ENCODE results near the gene SUPT6H. TPM values are rescaled to one million over a fixed set of nuclear protein-coding genes. Genes with fewer than 3 reads are reported as not detected.

The SUPT6H gene
- polyA plus RNA-seq, 1 of the 3 experiments (the other 2 are of a cell fraction), result 26.9 TPM

DNA sequence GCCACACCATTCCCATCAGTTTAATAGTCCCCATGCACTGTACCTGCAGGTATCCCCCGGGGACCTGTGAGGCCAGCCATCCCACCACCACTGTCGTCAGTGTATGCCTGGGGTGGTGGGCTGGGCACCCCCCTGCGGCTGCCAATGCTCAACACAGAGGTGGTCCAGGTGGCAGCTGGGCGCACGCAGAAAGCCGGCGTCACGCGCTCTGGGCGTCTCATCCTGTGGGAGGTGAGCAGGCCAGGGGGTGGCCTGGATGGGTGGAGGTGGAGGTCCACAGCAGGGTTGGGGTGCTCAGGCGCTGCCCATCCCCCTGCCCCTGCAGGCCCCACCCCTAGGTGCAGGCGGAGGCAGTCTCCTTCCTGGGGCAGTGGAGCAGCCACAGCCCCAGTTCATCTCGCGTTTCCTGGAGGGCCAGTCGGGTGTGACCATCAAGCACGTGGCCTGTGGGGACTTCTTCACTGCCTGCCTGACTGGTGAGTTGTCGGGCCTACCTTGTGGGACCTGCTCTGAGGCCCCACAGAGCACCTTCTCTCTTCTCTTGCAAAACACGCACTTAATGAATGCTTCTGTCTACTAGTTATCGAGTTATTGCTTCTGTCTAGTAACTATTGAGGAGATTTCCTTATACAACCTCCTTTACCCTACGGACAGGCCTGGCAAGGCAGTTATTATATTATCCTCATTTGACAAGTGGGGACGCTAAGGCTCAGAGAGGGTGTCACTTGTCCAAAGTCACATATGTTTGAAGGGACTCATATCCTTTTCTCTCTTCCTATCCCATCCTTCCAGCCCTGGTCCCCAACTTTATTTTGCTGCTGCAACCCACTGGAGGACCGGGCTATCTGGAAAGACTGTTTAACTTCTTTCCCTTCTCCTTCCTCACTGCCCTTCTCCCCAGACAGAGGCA, 76.0 kb downstream of the SUPT6H start:
- POLR2A ChIA-PET, result no interaction called here
- CTCF ChIA-PET, result interaction anchor here (1.2 to 20.4 kb wide), 2 partner anchors 12 to 14 kb away, joined by 3 to 612 read pairs; partner anchors contain the start of genes NEK8, RPL23A and TLCD1
- 94% methylated on average over 12 of the region's 22 CpGs for WGBS (ENCODE audit: low lambda C conversion rate)

More for the DNA sequence above, 76.0 kb downstream of the SUPT6H start:
- peaks cover 14% of the 10 kb centered on the region for H3F3A ChIP-seq (replicated peaks; ENCODE audit: insufficient read depth)
- H2AFZ ChIP-seq (ENCODE audit: low read depth), result no peak overlapping the region
- no peak overlapping the region for H3K4me3 ChIP-seq (ENCODE audit: low read depth in 2 of 2, low read length in 1 of 2)
- H3K9me2 ChIP-seq, result no peaks in the 10 kb centered on the region
- no peaks in the 10 kb centered on the region for H4K20me1 ChIP-seq (ENCODE audit: insufficient read depth)
- H3K36me3 ChIP-seq (replicated peaks in 1 of 2; ENCODE audit: control insufficient read depth in 1 of 2, insufficient read depth in 2 of 2, low read length in 1 of 2), result no peaks in the 10 kb centered on the region
- peaks cover 6 to 18% of the 10 kb centered on the region in 2 experiments; a peak in 2 of 4 replicates for H3K4me1 ChIP-seq (ENCODE audit: control insufficient read depth in 1 of 2, insufficient read depth in 2 of 2, low read depth in 1 of 2, low read length in 1 of 2)
- TF ChIP-seq SIN3A (IDR thresholded peaks at IDR 0.05; ENCODE audit: borderline replicate concordance, low read depth, low read length), result no peak
- TF ChIP-seq GABPA (IDR thresholded peaks at IDR 0.05; ENCODE audit: low read depth), result no peak
- TF ChIP-seq, protein P1, sequence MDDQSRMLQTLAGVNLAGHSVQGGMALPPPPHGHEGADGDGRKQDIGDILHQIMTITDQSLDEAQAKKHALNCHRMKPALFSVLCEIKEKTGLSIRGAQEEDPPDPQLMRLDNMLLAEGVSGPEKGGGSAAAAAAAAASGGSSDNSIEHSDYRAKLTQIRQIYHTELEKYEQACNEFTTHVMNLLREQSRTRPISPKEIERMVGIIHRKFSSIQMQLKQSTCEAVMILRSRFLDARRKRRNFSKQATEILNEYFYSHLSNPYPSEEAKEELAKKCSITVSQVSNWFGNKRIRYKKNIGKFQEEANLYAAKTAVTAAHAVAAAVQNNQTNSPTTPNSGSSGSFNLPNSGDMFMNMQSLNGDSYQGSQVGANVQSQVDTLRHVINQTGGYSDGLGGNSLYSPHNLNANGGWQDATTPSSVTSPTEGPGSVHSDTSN (IDR thresholded peaks at IDR 0.05), result no peak
- no peak for TF ChIP-seq RAD21 (IDR thresholded peaks at IDR 0.05; ENCODE audit: low read length)
- TF ChIP-seq MXI1 (IDR thresholded peaks at IDR 0.05; ENCODE audit: low read depth, low read length), result no peak
- TF ChIP-seq, protein P2, sequence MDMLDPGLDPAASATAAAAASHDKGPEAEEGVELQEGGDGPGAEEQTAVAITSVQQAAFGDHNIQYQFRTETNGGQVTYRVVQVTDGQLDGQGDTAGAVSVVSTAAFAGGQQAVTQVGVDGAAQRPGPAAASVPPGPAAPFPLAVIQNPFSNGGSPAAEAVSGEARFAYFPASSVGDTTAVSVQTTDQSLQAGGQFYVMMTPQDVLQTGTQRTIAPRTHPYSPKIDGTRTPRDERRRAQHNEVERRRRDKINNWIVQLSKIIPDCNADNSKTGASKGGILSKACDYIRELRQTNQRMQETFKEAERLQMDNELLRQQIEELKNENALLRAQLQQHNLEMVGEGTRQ (IDR thresholded peaks at IDR 0.05; ENCODE audit: borderline replicate concordance, low read depth, low read length), result no peak
- TF ChIP-seq, protein P3, sequence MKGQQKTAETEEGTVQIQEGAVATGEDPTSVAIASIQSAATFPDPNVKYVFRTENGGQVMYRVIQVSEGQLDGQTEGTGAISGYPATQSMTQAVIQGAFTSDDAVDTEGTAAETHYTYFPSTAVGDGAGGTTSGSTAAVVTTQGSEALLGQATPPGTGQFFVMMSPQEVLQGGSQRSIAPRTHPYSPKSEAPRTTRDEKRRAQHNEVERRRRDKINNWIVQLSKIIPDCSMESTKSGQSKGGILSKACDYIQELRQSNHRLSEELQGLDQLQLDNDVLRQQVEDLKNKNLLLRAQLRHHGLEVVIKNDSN (IDR thresholded peaks at IDR 0.05; ENCODE audit: borderline replicate concordance, low read depth), result no peak
- no peak for TF ChIP-seq GATA2 (CRISPR knock-in tag; IDR thresholded peaks at IDR 0.05)
- no peak for TF ChIP-seq NFIC (IDR thresholded peaks at IDR 0.05; ENCODE audit: borderline replicate concordance)
- TF ChIP-seq YY1 (IDR thresholded peaks at IDR 0.05; ENCODE audit: low read depth), result no peak
- TF ChIP-seq, protein P4, sequence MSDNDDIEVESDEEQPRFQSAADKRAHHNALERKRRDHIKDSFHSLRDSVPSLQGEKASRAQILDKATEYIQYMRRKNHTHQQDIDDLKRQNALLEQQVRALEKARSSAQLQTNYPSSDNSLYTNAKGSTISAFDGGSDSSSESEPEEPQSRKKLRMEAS (IDR thresholded peaks at IDR 0.05; ENCODE audit: low read depth), result no peak
- no peak for TF ChIP-seq FOXM1 (IDR thresholded peaks at IDR 0.05; ENCODE audit: low read depth)
- TF ChIP-seq, protein P5, sequence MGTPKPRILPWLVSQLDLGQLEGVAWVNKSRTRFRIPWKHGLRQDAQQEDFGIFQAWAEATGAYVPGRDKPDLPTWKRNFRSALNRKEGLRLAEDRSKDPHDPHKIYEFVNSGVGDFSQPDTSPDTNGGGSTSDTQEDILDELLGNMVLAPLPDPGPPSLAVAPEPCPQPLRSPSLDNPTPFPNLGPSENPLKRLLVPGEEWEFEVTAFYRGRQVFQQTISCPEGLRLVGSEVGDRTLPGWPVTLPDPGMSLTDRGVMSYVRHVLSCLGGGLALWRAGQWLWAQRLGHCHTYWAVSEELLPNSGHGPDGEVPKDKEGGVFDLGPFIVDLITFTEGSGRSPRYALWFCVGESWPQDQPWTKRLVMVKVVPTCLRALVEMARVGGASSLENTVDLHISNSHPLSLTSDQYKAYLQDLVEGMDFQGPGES (IDR thresholded peaks at IDR 0.05; ENCODE audit: low read depth, low read length), result no peak
- TF ChIP-seq FOXJ3 (CRISPR knock-in tag; IDR thresholded peaks at IDR 0.05), result no peak
- no peak for TF ChIP-seq MEF2A (IDR thresholded peaks at IDR 0.05; ENCODE audit: borderline replicate concordance, low read depth)
- TF ChIP-seq, protein P6, sequence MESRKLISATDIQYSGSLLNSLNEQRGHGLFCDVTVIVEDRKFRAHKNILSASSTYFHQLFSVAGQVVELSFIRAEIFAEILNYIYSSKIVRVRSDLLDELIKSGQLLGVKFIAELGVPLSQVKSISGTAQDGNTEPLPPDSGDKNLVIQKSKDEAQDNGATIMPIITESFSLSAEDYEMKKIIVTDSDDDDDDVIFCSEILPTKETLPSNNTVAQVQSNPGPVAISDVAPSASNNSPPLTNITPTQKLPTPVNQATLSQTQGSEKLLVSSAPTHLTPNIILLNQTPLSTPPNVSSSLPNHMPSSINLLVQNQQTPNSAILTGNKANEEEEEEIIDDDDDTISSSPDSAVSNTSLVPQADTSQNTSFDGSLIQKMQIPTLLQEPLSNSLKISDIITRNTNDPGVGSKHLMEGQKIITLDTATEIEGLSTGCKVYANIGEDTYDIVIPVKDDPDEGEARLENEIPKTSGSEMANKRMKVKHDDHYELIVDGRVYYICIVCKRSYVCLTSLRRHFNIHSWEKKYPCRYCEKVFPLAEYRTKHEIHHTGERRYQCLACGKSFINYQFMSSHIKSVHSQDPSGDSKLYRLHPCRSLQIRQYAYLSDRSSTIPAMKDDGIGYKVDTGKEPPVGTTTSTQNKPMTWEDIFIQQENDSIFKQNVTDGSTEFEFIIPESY (IDR thresholded peaks at IDR 0.05; ENCODE audit: borderline replicate concordance, low read depth), result no peak
- no peak for TF ChIP-seq RCOR1 (IDR thresholded peaks at IDR 0.05; ENCODE audit: low read length)
- no peak for DNase-seq
- no peak overlapping the region for H3K27ac ChIP-seq (ENCODE audit: low read depth in 2 of 2, low read length in 1 of 2)
- H3K79me2 ChIP-seq (ENCODE audit: insufficient read depth), result peaks cover 4% of the 10 kb centered on the region; the same call in 1 of the 2 replicates
- H3K4me2 ChIP-seq, result no peak overlapping the region
- H3K9ac ChIP-seq, result no peak overlapping the region
- H3K27me3 ChIP-seq (ENCODE audit: insufficient read depth), result no peaks in the 10 kb centered on the region
- no peaks in the 10 kb centered on the region for H3K9me3 ChIP-seq
